NCI-H1417 treated with DMSO at 0.1 percent for 48 hours (cell line): Measurements from ENCODE around the gene KCNJ18.
"Not testable (repeated sequence)": the region's sequence is repeated elsewhere in the genome, so short reads cannot be mapped to it uniquely, and the experiment has no call there.

ENCODE experiments used
- DNase-seq: peaks from one replicate; lab custom pipeline; 2025; lab: John Stamatoyannopoulos, UW

Gene KCNJ18

GRCh38 chr17:21671437-21671836 is 20.9 kb upstream of the KCNJ18 start:
- DNase-seq, result not testable (repeated sequence)

GRCh38 chr17:21671871-21672270 is 20.5 kb upstream of the KCNJ18 start:
- DNase-seq, result not testable (repeated sequence)

- DNase-seq, result not testable (repeated sequence)
Observed at GRCh38 chr17:21673451-21674241, 18.7 kb upstream of the KCNJ18 start.

GRCh38 chr17:21674242-21674731 is 18.0 kb upstream of the KCNJ18 start:
- DNase-seq, result no peak

- not testable (repeated sequence) for DNase-seq
Observed at GRCh38 chr17:21674891-21675738, 17.2 kb upstream of the KCNJ18 start.

- DNase-seq, result not testable (repeated sequence)
Observed at GRCh38 chr17:21675739-21676130, 16.6 kb upstream of the KCNJ18 start.

GRCh38 chr17:21676281-21677111 is 15.8 kb upstream of the KCNJ18 start:
- no peak for DNase-seq

- DNase-seq, result no peak
Observed at GRCh38 chr17:21677126-21677910, 15.0 kb upstream of the KCNJ18 start.

- DNase-seq, result no peak
Observed at GRCh38 chr17:21677911-21678310, 14.4 kb upstream of the KCNJ18 start.

GRCh38 chr17:21678393-21679081 is 13.8 kb upstream of the KCNJ18 start:
- DNase-seq, result no peak

- no peak for DNase-seq
Observed at GRCh38 chr17:21679256-21680146, 12.8 kb upstream of the KCNJ18 start.

GRCh38 chr17:21680366-21680765 is 12.0 kb upstream of the KCNJ18 start:
- DNase-seq, result no peak

- DNase-seq, result not testable (repeated sequence)
Observed at GRCh38 chr17:21680850-21681351, 11.4 kb upstream of the KCNJ18 start.

- DNase-seq, result not testable (repeated sequence)
Observed at GRCh38 chr17:21681576-21681975, 10.7 kb upstream of the KCNJ18 start.

GRCh38 chr17:21682130-21682529 is 10.2 kb upstream of the KCNJ18 start:
- not testable (repeated sequence) for DNase-seq

GRCh38 chr17:21683142-21683712 is 9.1 kb upstream of the KCNJ18 start:
- DNase-seq, result not testable (repeated sequence)

GRCh38 chr17:21683897-21684296 is 8.4 kb upstream of the KCNJ18 start:
- DNase-seq, result not testable (repeated sequence)

GRCh38 chr17:21684384-21684783 is 7.9 kb upstream of the KCNJ18 start:
- not testable (repeated sequence) for DNase-seq
